Esophagus muscularis mucosa (tissue), 4 donors: ENCODE results near the gene DENND6B. TPM values are rescaled to one million over a fixed set of nuclear protein-coding genes. Genes with fewer than 3 reads are reported as not detected.
"Not testable (repeated sequence)": the region's sequence is repeated elsewhere in the genome, so short reads cannot be mapped to it uniquely, and the experiment has no call there.

Source experiments
- DNase-seq: peaks from one replicate; pipeline ENCODE4 v3.0.0-alpha.2; 2017; ENCODE audit errors: extremely low spot score
- H3K27ac ChIP-seq, 4 donors: fragments of 200-600 bp; sonication (generic); replicated peaks in 1 of 4; 1 replicate in 3 of 4; 2 replicates in 1 of 4; pipeline ENCODE4 v1.5.1; 2016 to 2019; ENCODE audit warnings: mild to moderate bottlenecking in 1 of 4
- H3K27me3 ChIP-seq, 4 donors: fragments of 200-600 bp; sonication (generic); one replicate each; pipeline versions ENCODE4 v1.5.1 to v1.6.0; 2016 to 2019
- H3K36me3 ChIP-seq, 4 donors: fragments of 200-600 bp; sonication (generic); one replicate each; pipeline ENCODE4 v1.5.1; 2016 to 2019
- H3K4me1 ChIP-seq, 4 donors: fragments of 200-600 bp; sonication (generic); one replicate each; pipeline ENCODE4 v1.5.1; 2016 to 2019
- H3K4me3 ChIP-seq, 4 donors: fragments of 200-600 bp; sonication (generic); 1 replicate in 2 of 4; 2 replicates in 2 of 4; pipeline ENCODE4 v1.5.1; 2016 to 2019; ENCODE audit warnings: mild to moderate bottlenecking in 4 of 4, moderate library complexity in 1 of 4
- H3K9me3 ChIP-seq, 4 donors: fragments of 200-600 bp; sonication (generic); 1 replicate in 3 of 4; 2 replicates in 1 of 4; pipeline ENCODE4 v1.5.1; 2016 to 2019
- EP300 ChIP-seq: sonication (generic); formaldehyde crosslinking; IDR thresholded peaks from one replicate; pipeline ENCODE4 v1.6.1; 2017; ENCODE audit warnings: antibody characterized with exemption
- POLR2A ChIP-seq: fragments of 450-650 bp; IDR thresholded peaks from one replicate; pipeline ENCODE4 v1.6.1; 2017; ENCODE audit warnings: antibody characterized with exemption, moderate library complexity, mild to moderate bottlenecking, low read depth
- POLR2AphosphoS5 ChIP-seq, 2 donors: sonication (generic); formaldehyde crosslinking; IDR thresholded peaks; one replicate each; pipeline ENCODE4 v1.6.1; 2017; ENCODE audit warnings: antibody characterized with exemption in 2 of 2
- WGBS: methylation state at CpG from one replicate; pipeline ENCODE4 v1.1.5; 2018; 5-methylcytosine and 5-hydroxymethylcytosine counted together
- intact Hi-C: fragments of 100-400 bp; cut with DNase I; formaldehyde crosslinking; loops from one replicate; pipeline ENCODE4 v1.15.1; 2023
- total RNA-seq, 4 donors: library from RNA; depleted of rRNA; stranded (reverse); fragments of >200 nt; gene quantifications; one replicate each; pipeline versions ENCODE4 v1.1.0 to v1.2.1, GENCODE V29; 2016
- TF ChIP-seq, protein P1 (sequence below), 3 experiments: fragments of 200-600 bp in 2 of 3; fragments of 450-650 bp in 1 of 3; sonication (generic) in 2 of 3; IDR thresholded peaks; one replicate each; pipeline ENCODE4 v1.5.1; 2017 to 2019; ENCODE audit warnings: antibody characterized with exemption in 3 of 3, mild to moderate bottlenecking in 2 of 3, moderate library complexity in 1 of 3

The DENND6B gene
- total RNA-seq, 4 donors from 2014 or later, result 1.7 to 3.8 (median 2.5) TPM

DNA sequence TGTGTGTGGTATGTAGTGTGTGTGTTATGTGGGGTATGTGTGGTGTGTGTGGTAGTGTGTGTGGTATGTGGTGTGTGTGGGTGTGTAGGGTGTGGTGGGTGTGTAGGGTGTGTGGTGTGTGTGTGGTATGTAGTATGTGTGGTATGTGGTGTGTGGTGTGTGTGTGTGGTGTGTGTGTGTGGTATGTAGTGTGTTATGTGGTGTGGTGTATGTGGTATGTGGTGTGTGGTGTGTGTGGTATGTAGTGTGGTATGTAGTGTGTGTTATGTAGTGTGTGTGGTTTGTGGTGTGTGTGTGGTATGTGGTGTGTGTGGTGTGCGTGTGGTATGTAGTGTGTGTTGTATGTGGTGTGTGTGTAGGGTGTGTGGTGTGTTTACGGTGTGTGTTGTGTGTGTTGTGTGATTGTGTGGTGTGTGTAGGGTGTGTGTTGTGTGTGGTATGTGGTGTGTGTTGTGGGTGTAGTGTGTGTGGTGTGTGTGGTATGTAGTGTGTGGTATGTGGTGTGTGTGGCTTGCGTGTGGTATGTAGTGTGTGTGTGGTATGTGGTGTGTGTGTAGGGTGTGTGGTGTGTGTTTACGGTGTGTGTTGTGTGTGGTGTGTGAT is 12.1 kb upstream of the DENND6B start:
- 94% methylated on average over 4 of the region's 4 CpGs for WGBS
- no peak for DNase-seq
- Histone ChIP-seq H3K4me1 (peaks cover 5 to 13% (median 12%) of the 10 kb centered on the region in 4 donors), H3K27me3 (no peaks in the 10 kb centered on the region), H3K4me3 (no peak overlapping the region), H3K27ac (no peak overlapping the region), H3K9me3 (no peaks in the 10 kb centered on the region), H3K36me3 (no peaks in the 10 kb centered on the region)
- no peak for TF ChIP-seq POLR2A
- TF ChIP-seq EP300, result no peak
- no peak for TF ChIP-seq POLR2AphosphoS5 (IDR thresholded peaks at IDR 0.05)
- TF ChIP-seq, protein P1, sequence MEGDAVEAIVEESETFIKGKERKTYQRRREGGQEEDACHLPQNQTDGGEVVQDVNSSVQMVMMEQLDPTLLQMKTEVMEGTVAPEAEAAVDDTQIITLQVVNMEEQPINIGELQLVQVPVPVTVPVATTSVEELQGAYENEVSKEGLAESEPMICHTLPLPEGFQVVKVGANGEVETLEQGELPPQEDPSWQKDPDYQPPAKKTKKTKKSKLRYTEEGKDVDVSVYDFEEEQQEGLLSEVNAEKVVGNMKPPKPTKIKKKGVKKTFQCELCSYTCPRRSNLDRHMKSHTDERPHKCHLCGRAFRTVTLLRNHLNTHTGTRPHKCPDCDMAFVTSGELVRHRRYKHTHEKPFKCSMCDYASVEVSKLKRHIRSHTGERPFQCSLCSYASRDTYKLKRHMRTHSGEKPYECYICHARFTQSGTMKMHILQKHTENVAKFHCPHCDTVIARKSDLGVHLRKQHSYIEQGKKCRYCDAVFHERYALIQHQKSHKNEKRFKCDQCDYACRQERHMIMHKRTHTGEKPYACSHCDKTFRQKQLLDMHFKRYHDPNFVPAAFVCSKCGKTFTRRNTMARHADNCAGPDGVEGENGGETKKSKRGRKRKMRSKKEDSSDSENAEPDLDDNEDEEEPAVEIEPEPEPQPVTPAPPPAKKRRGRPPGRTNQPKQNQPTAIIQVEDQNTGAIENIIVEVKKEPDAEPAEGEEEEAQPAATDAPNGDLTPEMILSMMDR (IDR thresholded peaks at IDR 0.05), result no peak
- intact Hi-C loops, result no loop called here

DNA sequence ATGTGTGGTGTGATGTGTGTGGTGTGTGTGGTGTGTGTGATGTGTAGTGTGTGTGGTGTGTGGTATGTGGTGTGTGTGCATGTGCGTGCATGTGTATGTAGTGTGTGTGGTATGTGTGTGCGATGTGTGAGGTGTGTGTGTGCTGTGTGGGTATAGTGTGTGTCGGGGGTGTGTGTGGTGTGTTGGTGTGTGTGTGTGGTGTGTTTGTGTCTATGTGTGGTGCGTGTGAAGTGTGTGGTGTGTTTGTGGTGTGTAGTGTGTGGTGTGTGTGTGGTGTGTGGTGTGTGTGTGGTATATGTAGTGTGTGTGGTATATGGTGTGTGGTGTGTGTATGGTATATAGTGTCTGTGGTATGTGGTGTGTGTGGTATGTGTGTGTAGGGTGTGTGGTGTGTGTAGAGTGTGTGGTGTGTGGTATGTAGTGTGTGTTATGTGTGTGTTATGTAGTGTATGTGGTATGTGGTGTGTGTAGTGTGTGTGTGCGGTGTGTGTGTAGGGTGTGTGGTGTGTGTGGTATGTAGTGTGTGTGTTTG is 11.3 kb upstream of the DENND6B start:
- Histone ChIP-seq H3K27me3 (no peaks in the 10 kb centered on the region), H3K4me3 (no peak overlapping the region), H3K36me3 (no peaks in the 10 kb centered on the region), H3K4me1 (peaks cover 5 to 13% (median 12%) of the 10 kb centered on the region in 4 donors), H3K9me3 (no peaks in the 10 kb centered on the region), H3K27ac (no peak overlapping the region)
- intact Hi-C loops, result no loop called here
- DNase-seq, result no peak
- WGBS, result 90% methylated on average over 5 of the region's 5 CpGs
- TF ChIP-seq, protein P1 (IDR thresholded peaks at IDR 0.05), result no peak
- TF ChIP-seq POLR2A, result no peak
- TF ChIP-seq EP300, result no peak
- TF ChIP-seq POLR2AphosphoS5 (IDR thresholded peaks at IDR 0.05), result no peak

DNA sequence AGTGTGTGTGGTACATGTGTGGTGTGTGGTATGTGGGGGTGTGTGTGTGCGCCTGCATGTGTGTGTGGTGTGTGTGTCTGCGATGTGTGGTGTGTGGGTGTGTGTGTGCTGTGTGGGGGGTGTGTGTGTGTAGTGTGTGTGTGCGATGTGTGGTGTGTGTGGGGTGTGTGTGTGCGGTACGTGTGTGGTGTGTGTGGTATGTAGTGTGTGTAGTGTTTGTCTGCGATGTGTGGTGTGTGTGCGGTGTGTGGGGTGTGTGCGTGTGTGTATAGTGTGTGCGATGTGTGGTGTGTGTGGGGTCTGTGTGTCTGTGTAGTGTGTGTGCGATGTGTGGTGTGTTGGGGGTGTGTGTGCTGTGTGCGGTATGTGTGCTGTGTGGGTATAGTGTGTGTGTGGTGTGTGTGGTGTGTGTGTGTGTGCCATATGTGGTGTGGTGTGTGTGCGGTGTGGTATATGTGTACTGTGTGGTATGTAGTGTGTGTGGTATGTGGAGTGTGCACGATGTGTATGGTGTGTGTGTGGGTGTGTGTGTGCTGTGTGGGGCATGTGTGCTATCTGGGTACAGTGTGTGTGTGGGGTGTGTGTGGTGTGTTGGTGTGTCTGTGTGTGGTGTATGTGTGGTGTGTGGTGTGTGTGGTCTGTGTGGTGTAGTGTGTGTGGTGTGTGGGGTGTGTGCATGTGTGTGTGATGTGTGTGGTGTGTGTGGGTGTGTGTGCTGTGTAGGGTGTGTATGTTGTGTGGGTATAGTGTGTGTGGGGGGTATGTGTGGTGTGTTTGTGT is 10.6 kb upstream of the DENND6B start:
- Histone ChIP-seq H3K27me3 (no peaks in the 10 kb centered on the region), H3K36me3 (no peaks in the 10 kb centered on the region), H3K27ac (no peak overlapping the region), H3K4me3 (no peak overlapping the region), H3K9me3 (no peaks in the 10 kb centered on the region), H3K4me1 (peaks cover under 1 to 7% (median 7%) of the 10 kb centered on the region in 4 donors)
- 94% methylated on average over 13 of the region's 13 CpGs for WGBS
- intact Hi-C loops, result no loop called here
- TF ChIP-seq EP300, result no peak
- DNase-seq, result no peak

DNA sequence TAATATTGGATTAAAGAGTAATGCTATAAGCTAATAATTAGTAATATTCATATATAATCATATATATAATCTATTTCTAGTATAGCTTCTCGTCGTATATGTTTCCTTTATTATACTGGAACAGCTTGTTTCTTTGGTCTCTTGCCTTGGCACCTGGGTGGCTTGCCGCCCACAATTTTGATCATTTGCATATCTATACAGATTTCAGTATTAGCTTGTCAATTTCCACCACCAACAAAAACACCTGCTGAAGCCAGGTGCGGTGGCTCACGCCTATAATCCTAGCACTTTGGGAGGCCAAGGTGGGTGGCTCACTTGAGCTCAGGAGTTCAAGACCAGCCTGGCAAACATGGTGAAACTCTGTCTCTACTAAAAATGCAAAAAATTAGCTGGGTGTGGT is 7.6 kb upstream of the DENND6B start:
- H3K27ac ChIP-seq, DNase-seq, H3K9me3 ChIP-seq, H3K4me3 ChIP-seq, H3K27me3 ChIP-seq, intact Hi-C loops, H3K4me1 ChIP-seq, H3K36me3 ChIP-seq: not testable (repeated sequence)
- WGBS, result 92% methylated on average over 5 of the region's 5 CpGs

DNA sequence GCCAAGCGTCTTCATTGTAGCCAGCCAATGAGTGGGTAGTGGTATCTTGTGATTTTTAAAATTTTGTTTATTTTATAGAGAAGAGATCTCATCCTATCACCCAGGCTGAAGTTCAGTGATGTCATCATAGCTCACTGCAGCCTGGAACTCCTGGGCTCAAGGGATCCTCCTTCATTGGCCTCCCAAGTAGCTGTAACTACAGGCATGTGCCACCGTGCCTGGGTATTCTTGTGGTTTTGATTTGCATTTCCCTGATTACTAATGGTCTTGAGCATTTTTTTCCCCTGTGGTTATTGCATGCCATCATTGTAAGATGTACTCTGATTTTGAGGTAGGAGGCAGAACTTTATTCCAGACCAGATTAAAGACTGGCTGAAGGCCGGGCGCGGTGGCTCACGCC is 2.4 kb upstream of the DENND6B start:
- WGBS, result 90% methylated on average over 6 of the region's 6 CpGs
- H3K4me1 ChIP-seq, result peaks cover 14 to 23% (median 20%) of the 10 kb centered on the region in 4 donors
- no peaks in the 10 kb centered on the region for H3K9me3 ChIP-seq
- intact Hi-C loops, result loop anchor here (5.0 kb wide), 1 partner anchor 37 kb away; no protein-coding TSS in a partner anchor
- no peak for TF ChIP-seq EP300
- TF ChIP-seq POLR2A, result no peak
- no peak for TF ChIP-seq POLR2AphosphoS5 (IDR thresholded peaks at IDR 0.05)
- TF ChIP-seq, protein P1 (IDR thresholded peaks at IDR 0.05), result no peak
- H3K4me3 ChIP-seq, result no peak overlapping the region
- H3K27me3 ChIP-seq, result no peaks in the 10 kb centered on the region
- no peak overlapping the region for H3K27ac ChIP-seq
- DNase-seq, result no peak
- H3K36me3 ChIP-seq, result no peaks in the 10 kb centered on the region
